NT2/D1 (cell line): Measurements from ENCODE around the gene APOB.

ENCODE experiments used
- SUZ12 ChIP-seq: IDR thresholded peaks from 2 replicates; pipeline ENCODE4 v1.6.1; 2011; ENCODE audit not compliant: insufficient read length, insufficient read depth; ENCODE audit errors: extremely low read depth
- ZNF274 ChIP-seq: IDR thresholded peaks from 2 replicates; pipeline ENCODE4 v1.6.1; 2011; ENCODE audit warnings: mild to moderate bottlenecking, low read depth, low read length

DNA sequence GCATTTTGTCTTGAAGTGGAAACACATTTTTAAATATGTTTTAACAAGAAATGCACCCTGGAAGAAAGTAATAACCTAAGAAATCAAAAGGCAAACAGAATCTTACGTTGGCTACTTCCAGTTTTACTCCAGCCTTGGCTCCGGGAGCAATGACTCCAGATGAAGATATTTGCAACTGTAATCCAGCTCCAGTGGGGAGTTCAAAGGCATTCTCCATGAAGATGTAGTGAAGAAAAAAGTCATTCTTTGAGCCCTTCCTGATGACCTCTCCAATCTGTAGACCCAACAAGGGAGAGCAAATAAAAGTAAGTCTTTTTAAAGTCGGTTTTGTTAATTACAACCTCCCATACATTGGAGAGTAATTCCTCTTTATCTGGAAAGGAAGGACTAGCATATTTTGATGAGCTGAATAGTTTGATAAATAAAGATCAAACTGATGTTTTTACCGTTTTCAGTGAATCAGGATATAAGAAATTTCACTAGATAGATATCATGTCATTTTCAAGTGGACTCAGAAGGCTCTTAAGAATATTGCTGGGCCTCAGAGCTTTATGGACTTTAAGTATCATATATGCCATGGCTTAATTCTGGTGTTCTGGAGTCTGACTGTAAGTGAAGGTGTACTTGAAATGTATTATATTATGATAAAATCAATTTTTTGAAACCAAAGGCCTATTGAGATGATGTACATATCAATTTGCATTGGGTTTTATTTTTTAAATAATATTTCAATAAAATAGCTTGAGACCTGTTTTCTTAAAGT lies 20.3 kb downstream of the APOB start:
- TF ChIP-seq SUZ12 (no peak), ZNF274 (no peak)
